Neutrophil (primary cell): Measurements from ENCODE around the gene SAMD14.

Source experiments
- H3K27ac ChIP-seq: fragments of 200-600 bp; sonication (generic); 2 replicates; pipeline ENCODE4 v1.5.1; 2016; ENCODE audit warnings: mild to moderate bottlenecking, moderate library complexity
- H3K27me3 ChIP-seq: fragments of 200-600 bp; sonication (generic); 2 replicates; pipeline ENCODE4 v1.6.0; 2016; ENCODE audit warnings: mild to moderate bottlenecking
- H3K36me3 ChIP-seq: fragments of 200-600 bp; sonication (generic); 2 replicates; pipeline ENCODE4 v1.5.1; 2017
- H3K4me1 ChIP-seq, 2 experiments: fragments of 200-600 bp in 1 of 2; sonication (generic) in 1 of 2; 1 replicate in 1 of 2; 2 replicates in 1 of 2; pipeline versions ENCODE4 v1.5.1 to v1.6.1; 2013 to 2016; ENCODE audit warnings: low read depth in 1 of 2, low read length in 1 of 2, mild to moderate bottlenecking in 1 of 2, moderate library complexity in 1 of 2; ENCODE audit not compliant: control insufficient read depth in 1 of 2, insufficient read depth in 1 of 2
- H3K4me3 ChIP-seq, 2 experiments: fragments of 200-600 bp in 1 of 2; sonication (generic) in 1 of 2; 1 replicate in 1 of 2; 2 replicates in 1 of 2; pipeline ENCODE4 v1.5.1; 2013 to 2016; ENCODE audit warnings: low read depth in 1 of 2, low read length in 1 of 2, mild to moderate bottlenecking in 1 of 2, moderate library complexity in 1 of 2
- H3K9me3 ChIP-seq: fragments of 200-600 bp; sonication (generic); 2 replicates; pipeline ENCODE4 v1.5.1; 2016
- CTCF ChIP-seq: fragments of 200-600 bp; sonication (generic); IDR thresholded peaks from 2 replicates; pipeline ENCODE4 v1.5.1; 2016; ENCODE audit warnings: antibody characterized with exemption

Gene SAMD14

DNA sequence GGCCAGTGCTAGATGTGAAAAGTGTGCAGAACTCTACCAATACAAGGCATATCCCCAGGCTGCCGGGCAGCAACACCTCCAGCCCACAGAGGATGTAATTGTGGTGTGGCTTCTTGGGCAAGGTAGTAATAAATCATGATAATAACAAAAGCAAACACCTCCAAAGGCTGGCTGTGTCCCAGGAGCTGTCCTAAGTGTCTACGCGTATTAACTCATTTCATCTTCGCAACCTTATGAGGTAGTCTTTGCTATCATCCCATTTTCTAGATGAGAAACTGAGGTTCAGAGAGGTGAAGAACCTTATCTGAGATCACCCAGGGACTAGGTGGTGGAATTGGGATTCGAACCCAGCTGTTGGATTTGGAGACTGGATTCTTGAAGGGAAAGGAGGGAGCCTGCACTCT, 29.5 kb downstream of the SAMD14 start:
- Histone ChIP-seq H3K27me3 (no peaks in the 10 kb centered on the region), H3K27ac (no peak overlapping the region), H3K36me3 (no peaks in the 10 kb centered on the region), H3K4me3 (no peak overlapping the region), H3K4me1 (peaks cover 3 to 4% of the 10 kb centered on the region in 2 experiments), H3K9me3 (no peaks in the 10 kb centered on the region)
- no peak for TF ChIP-seq CTCF

GRCh38 chr17:50099003-50099402, 31.0 kb downstream of the SAMD14 start:
- no peak for TF ChIP-seq CTCF
- H3K9me3 ChIP-seq: no peaks in the 10 kb centered on the region
- no peak overlapping the region for H3K27ac ChIP-seq
- H3K4me1 ChIP-seq: peaks cover 12 to 16% of the 10 kb centered on the region in 2 experiments
- no peaks in the 10 kb centered on the region for H3K36me3 ChIP-seq
- H3K27me3 ChIP-seq: no peaks in the 10 kb centered on the region
- H3K4me3 ChIP-seq: no peak overlapping the region

GRCh38 chr17:50098583-50098982, 31.4 kb downstream of the SAMD14 start:
- H3K36me3 ChIP-seq: no peaks in the 10 kb centered on the region
- no peaks in the 10 kb centered on the region for H3K9me3 ChIP-seq
- TF ChIP-seq CTCF: no peak
- no peak overlapping the region for H3K4me3 ChIP-seq
- H3K27ac ChIP-seq: no peak overlapping the region
- H3K4me1 ChIP-seq: peaks cover 12 to 16% of the 10 kb centered on the region in 2 experiments
- peaks cover under 1% of the 10 kb centered on the region for H3K27me3 ChIP-seq

- H3K4me1 ChIP-seq: peaks cover 12 to 16% of the 10 kb centered on the region in 2 experiments
- H3K4me3 ChIP-seq: no peak overlapping the region
- H3K27me3 ChIP-seq: peaks cover 7% of the 10 kb centered on the region
- no peaks in the 10 kb centered on the region for H3K9me3 ChIP-seq
- TF ChIP-seq CTCF: no peak
- no peaks in the 10 kb centered on the region for H3K36me3 ChIP-seq
- H3K27ac ChIP-seq: no peak overlapping the region
These were observed 32.0 kb downstream of the SAMD14 start for GRCh38 chr17:50097926-50098325.

DNA sequence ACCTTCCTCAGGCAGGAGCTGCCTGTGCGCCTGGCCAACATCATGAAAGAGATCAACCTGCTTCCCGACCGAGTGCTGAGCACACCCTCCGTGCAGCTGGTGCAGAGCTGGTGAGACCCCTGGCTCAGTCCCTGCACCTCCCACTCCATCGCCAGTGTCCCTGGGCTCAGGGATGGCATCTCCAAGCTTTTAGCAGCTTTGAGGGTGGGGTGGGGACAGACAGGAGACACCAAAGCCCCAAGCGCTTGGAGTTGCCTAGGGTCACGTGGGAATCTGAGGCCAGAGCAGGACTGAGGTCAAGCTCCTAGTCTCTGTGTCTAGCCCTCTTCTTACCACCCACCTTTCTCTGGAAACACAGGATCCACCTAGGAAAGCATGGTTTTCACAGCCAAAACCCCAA, 32.5 kb downstream of the SAMD14 start:
- peaks cover 12 to 16% of the 10 kb centered on the region in 2 experiments for H3K4me1 ChIP-seq
- H3K9me3 ChIP-seq: no peaks in the 10 kb centered on the region
- peaks cover 10% of the 10 kb centered on the region for H3K27me3 ChIP-seq
- TF ChIP-seq CTCF: no peak
- no peak overlapping the region for H3K27ac ChIP-seq
- no peak overlapping the region for H3K4me3 ChIP-seq
- no peaks in the 10 kb centered on the region for H3K36me3 ChIP-seq

GRCh38 chr17:50096758-50097157, 33.2 kb downstream of the SAMD14 start:
- Histone ChIP-seq H3K4me1 (peaks cover 12 to 16% of the 10 kb centered on the region in 2 experiments), H3K27me3 (peaks cover 16% of the 10 kb centered on the region), H3K9me3 (no peaks in the 10 kb centered on the region)

More at GRCh38 chr17:50096758-50097157, 33.2 kb downstream of the SAMD14 start:
- H3K36me3 ChIP-seq: no peaks in the 10 kb centered on the region
- no peak overlapping the region for H3K4me3 ChIP-seq
- TF ChIP-seq CTCF: no peak
- H3K27ac ChIP-seq: no peak overlapping the region
